Suppressor macrophage (primary cell): Measurements from ENCODE around the gene REPIN1.

Experiments used
- DNase-seq, 4 experiments: peaks; one replicate each; pipeline ENCODE4 v3.0.0-alpha.2; 2020 to 2022

Gene REPIN1

GRCh38 chr7:150396426-150396825, 27.8 kb downstream of the REPIN1 start:
- no peak for DNase-seq

DNA sequence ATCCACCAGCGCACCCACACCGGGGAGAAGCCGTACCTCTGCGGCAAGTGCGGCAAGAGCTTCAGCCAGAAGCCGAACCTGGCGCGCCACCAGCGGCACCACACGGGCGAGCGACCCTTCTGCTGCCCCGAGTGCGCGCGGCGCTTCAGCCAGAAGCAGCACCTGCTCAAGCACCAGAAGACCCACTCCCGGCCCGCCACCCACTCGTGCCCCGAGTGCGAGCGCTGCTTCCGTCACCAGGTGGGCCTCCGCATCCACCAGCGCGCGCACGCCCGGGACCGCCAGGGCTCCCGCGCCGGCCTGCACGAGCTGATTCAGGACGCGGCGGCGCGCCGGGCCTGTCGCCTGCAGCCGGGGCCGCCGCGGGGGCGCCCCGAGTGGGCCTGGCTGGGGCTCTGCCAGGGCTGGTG, 28.2 kb downstream of the REPIN1 start:
- no peak for DNase-seq

GRCh38 chr7:150397346-150398107, 28.9 kb downstream of the REPIN1 start:
- no peak for DNase-seq

GRCh38 chr7:150398108-150398964, 29.7 kb downstream of the REPIN1 start:
- no peak for DNase-seq

DNA sequence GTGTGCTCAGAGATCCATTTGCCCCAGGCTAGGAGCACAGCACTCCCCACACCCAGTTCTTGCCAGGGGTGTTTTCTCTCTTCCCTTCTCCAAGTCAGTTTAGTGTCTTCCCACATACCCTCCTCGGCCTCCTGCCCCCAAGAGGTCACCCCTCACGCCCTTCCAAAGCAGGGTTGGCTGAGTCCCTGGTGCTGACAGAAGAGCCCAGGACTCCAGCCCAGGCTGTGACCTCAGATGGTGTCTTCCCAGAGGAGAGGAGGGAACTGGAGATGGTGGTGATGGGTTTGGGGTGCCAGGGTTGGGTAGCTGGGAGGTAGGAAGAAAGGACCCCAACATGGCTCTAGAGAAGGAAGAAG, 30.3 kb downstream of the REPIN1 start:
- DNase-seq: no peak

GRCh38 chr7:150399421-150400007, 30.9 kb downstream of the REPIN1 start:
- no peak for DNase-seq

DNA sequence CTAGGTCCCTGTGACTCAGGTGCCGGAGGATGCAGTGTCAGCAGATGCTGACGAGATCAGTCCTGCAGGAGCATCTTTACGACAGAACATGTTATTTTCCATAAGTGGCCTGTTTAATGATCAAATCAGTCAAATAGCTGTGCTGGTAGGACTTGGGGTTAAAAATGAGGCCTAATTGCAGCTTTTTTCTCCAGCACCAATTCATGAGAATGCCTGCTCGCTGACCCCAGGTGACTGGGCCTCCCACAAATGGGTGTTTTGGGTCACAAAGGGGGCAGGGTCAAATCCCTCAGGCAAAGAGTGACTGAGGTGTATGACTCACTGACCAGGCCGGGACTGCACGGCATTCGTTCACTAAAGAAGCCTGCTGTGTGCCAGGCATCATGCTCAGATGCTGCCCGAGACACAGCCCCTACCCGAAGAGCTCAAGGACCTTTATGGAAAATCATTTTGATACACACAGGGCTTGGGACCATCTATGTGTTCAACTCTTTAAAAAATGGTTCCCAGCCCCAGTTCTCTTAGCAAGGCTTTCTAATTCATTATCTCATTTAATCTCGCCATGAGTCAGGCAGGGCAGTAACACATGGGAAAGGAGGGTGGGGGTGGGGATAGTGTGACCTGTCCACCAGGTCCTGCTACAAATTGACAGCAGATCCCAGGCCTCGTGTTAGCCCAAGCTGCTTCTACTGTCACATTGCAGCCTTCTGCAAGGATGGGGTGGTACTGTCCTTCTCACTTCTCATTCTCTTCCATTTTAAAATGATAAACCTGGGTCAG, 31.6 kb downstream of the REPIN1 start:
- no peak for DNase-seq

- no peak for DNase-seq
Measured at GRCh38 chr7:150400788-150401423, 32.3 kb downstream of the REPIN1 start.

DNA sequence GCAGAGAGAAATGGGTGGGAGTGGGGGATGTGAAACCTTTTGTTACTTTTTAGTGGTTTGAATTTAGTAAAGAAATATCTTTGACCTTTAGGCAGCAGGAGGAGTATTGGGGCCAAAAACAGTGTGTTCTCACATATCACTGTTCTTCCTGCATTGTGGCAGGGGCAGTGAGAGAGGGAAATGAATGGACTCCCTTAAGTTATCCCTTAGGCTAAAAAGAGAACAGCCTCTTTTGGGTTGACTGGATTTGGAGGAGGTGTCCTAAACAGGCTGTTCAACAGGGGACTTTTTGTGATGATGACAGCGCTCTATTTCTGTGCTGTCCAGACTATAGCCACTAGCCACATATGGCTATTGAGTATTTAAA, 32.8 kb downstream of the REPIN1 start:
- DNase-seq: no peak

DNA sequence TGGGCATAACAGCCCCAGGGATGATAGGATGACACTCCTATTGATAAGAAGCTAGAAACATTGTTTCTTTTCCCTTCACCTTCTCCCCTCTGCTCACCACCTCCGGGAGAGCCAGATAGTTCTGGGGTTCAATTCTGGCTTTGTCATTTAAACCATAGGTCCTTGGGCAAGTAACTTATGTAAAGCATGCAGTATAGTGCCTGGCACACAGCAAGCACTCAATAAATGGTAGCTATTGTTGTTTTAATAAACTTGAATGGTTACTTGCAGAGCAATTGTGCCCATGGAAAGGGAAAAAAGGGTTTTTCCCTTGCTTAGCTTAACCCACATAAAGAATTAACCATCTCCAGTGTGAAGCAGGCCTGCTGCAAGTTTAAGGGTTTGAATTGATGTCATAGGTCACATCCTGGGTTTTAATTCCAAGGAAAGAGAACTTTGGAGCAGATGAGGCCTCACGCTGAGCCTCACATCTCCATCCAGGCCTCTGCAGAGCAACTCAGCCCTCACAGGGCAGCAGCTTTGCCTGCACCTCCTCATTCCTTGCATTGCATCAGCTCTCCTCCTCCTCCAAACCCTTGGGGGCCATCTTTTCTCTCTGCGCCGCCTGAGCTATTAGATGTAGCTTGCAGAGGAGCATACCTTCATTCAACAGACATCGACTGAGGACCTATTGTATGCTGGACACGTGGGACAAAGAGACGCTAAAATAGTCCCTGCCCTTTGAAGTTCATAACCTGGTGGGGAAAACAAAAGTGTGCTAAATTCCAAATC, 33.4 kb downstream of the REPIN1 start:
- DNase-seq: no peak

GRCh38 chr7:150402671-150403321, 34.2 kb downstream of the REPIN1 start:
- DNase-seq: no peak

GRCh38 chr7:150403376-150404171, 35.0 kb downstream of the REPIN1 start:
- no peak for DNase-seq

- DNase-seq: no peak
Measured at GRCh38 chr7:150404172-150404804, 35.7 kb downstream of the REPIN1 start.

DNA sequence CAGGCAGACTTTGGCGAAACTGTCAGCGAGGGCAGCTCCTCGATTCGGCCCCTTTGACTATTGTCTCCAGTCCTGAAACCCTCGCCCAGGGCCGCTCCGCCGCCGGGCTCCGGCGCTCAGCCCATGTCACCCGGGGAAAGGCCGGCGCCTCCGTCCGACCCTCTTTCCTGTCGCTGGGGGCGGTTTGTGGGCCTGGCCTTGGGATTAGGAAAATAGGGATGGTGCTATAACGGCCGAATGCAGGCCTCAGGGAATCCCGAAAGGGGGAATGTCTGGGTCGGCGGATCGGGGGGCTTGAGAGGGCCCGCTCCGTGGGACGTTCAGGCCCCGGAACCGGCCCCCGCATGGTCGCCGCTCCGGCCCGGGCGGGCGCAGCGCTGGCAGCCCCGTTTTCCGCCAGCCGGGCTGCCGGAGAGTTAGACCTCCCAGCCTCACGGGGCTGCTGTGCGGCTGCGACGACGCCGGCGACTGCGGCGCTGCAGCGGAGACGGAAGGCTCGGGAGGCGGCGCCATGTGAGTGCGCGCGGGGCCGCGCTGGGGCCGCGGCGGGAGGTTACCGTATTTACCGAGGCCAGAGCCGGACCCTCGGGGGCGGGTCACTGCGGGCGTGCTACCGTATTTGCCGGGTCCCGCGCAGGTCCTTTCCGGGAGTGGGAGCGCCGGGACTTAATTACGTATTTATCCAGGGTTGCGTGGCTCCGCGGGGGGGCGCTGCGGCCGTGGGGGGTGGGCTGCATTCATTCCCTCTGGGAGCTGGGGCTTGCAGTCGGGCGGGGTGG, 36.4 kb downstream of the REPIN1 start:
- peak; percentile 89 to 96 (median 92) for DNase-seq

- peak in 3 of 4 experiments; percentile 29 to 68 (median 32) for DNase-seq
Measured at GRCh38 chr7:150405584-150406311, 37.1 kb downstream of the REPIN1 start.

- no peak for DNase-seq
Measured at GRCh38 chr7:150406312-150406566, 37.6 kb downstream of the REPIN1 start.

- DNase-seq: peak in 3 of 4 experiments; percentile 16 to 39 (median 27)
Measured at GRCh38 chr7:150406567-150407421, 38.2 kb downstream of the REPIN1 start.
